MM.1S (cell line): ENCODE data around the gene GSTT4.
A peak's percentile ranks its signal among the peaks of the same experiment; 100 is the strongest.
"Not testable (repeated sequence)": the region's sequence is repeated elsewhere in the genome, so short reads cannot be mapped to it uniquely, and the experiment has no call there.

ENCODE experiments used
- DNase-seq: peaks from one replicate; pipeline ENCODE4 v3.0.0-alpha.2; 2015
- H2AFZ ChIP-seq: fragments of 300-600 bp; sonication (generic); 2 replicates; pipeline ENCODE4 v1.6.0; 2016; ENCODE audit warnings: antibody characterized with exemption, low read length
- H3F3A ChIP-seq: fragments of 300-600 bp; sonication (generic); 2 replicates; pipeline ENCODE4 v1.6.1; 2016; ENCODE audit warnings: mild to moderate bottlenecking, antibody characterized with exemption, low read length, moderate library complexity, mixed read lengths; ENCODE audit not compliant: insufficient read depth
- H3K27ac ChIP-seq: fragments of 300-600 bp; sonication (generic); 2 replicates; pipeline ENCODE4 v1.5.1; 2016; ENCODE audit warnings: mild to moderate bottlenecking, low read length
- H3K27me3 ChIP-seq: fragments of 300-600 bp; sonication (generic); replicated peaks from 2 replicates; pipeline ENCODE4 v1.6.0; 2016; ENCODE audit warnings: low read length; ENCODE audit not compliant: insufficient read depth
- H3K36me3 ChIP-seq: fragments of 300-600 bp; sonication (generic); replicated peaks from 2 replicates; pipeline ENCODE4 v1.6.1; 2016; ENCODE audit warnings: mild to moderate bottlenecking, low read length, mixed read lengths; ENCODE audit not compliant: insufficient read depth
- H3K4me1 ChIP-seq: fragments of 300-600 bp; sonication (generic); 2 replicates; pipeline ENCODE4 v1.6.1; 2016; ENCODE audit warnings: low read length, mixed read lengths
- H3K4me2 ChIP-seq: fragments of 300-600 bp; sonication (generic); 2 replicates; pipeline ENCODE4 v1.6.0; 2016; ENCODE audit warnings: low read depth, low read length
- H3K4me3 ChIP-seq: fragments of 300-600 bp; sonication (generic); 2 replicates; pipeline ENCODE4 v1.5.1; 2016; ENCODE audit warnings: low read length, mixed read lengths
- H3K79me2 ChIP-seq: fragments of 300-600 bp; sonication (generic); 2 replicates; pipeline ENCODE4 v1.6.1; 2016; ENCODE audit warnings: mixed run types, low read length, mixed read lengths
- H3K9ac ChIP-seq: fragments of 300-600 bp; sonication (generic); 2 replicates; pipeline ENCODE4 v1.6.1; 2016; ENCODE audit warnings: low read length, mixed read lengths
- H3K9me2 ChIP-seq: fragments of 300-600 bp; sonication (generic); replicated peaks from 2 replicates; pipeline ENCODE4 v1.6.1; 2016; ENCODE audit warnings: mild to moderate bottlenecking, low read length, mixed read lengths; ENCODE audit not compliant: insufficient read depth
- H3K9me3 ChIP-seq: fragments of 300-600 bp; sonication (generic); replicated peaks from 2 replicates; pipeline ENCODE4 v1.6.1; 2016; ENCODE audit warnings: mild to moderate bottlenecking, low read length, mixed read lengths; ENCODE audit not compliant: insufficient read depth
- H4K20me1 ChIP-seq: fragments of 300-600 bp; sonication (generic); 2 replicates; pipeline ENCODE4 v1.6.1; 2016; ENCODE audit warnings: mild to moderate bottlenecking, low read length, moderate library complexity, mixed read lengths; ENCODE audit not compliant: insufficient read depth
- CTCF ChIP-seq: fragments of 300-600 bp; sonication (generic); IDR thresholded peaks from 2 replicates; pipeline ENCODE4 v1.5.1; 2016; ENCODE audit warnings: antibody characterized with exemption, low read length, mixed read lengths

Gene GSTT4

GRCh38 chr22:23966094-23966493 is 39.2 kb downstream of the GSTT4 start:
- not testable (repeated sequence) for H3K4me3 ChIP-seq, H3K9ac ChIP-seq, H3F3A ChIP-seq, H3K4me2 ChIP-seq, H4K20me1 ChIP-seq, H3K36me3 ChIP-seq, DNase-seq, H3K27ac ChIP-seq, H3K9me3 ChIP-seq, H3K27me3 ChIP-seq, H3K4me1 ChIP-seq, H3K9me2 ChIP-seq, H2AFZ ChIP-seq
- peaks cover 21% of the 10 kb centered on the region for H3K79me2 ChIP-seq

GRCh38 chr22:23961084-23961771 is 44.0 kb downstream of the GSTT4 start, which contains the start of gene GSTT2B:
TSS of gene GSTT2B (minus strand) at chr22:23961195. CDS start at chr22:23961131, 64 bp downstream.
- not testable (repeated sequence) for H3K27ac ChIP-seq, H4K20me1 ChIP-seq, H3K9ac ChIP-seq, H3F3A ChIP-seq, H3K4me3 ChIP-seq, H3K4me1 ChIP-seq, H3K4me2 ChIP-seq, H3K9me3 ChIP-seq, H3K27me3 ChIP-seq, H3K9me2 ChIP-seq, H3K36me3 ChIP-seq, H3K79me2 ChIP-seq, H2AFZ ChIP-seq, DNase-seq

- not testable (repeated sequence) for H3K27me3 ChIP-seq, H3K4me2 ChIP-seq, H3K9me3 ChIP-seq, H3K79me2 ChIP-seq, H3K9me2 ChIP-seq, H3K4me3 ChIP-seq, H3K27ac ChIP-seq, H2AFZ ChIP-seq, H3F3A ChIP-seq, H4K20me1 ChIP-seq, H3K36me3 ChIP-seq, H3K4me1 ChIP-seq, H3K9ac ChIP-seq
- peak; percentile 60 for DNase-seq
- peak; percentile 58 for TF ChIP-seq CTCF
These were observed 48.9 kb downstream of the GSTT4 start for GRCh38 chr22:23956301-23956900.

- H2AFZ ChIP-seq, H3K27me3 ChIP-seq, H3K4me3 ChIP-seq, H3K79me2 ChIP-seq, H3K9me2 ChIP-seq, H4K20me1 ChIP-seq, H3K4me2 ChIP-seq, H3K4me1 ChIP-seq, H3K9me3 ChIP-seq, H3K9ac ChIP-seq, H3K36me3 ChIP-seq, H3K27ac ChIP-seq, H3F3A ChIP-seq, DNase-seq: not testable (repeated sequence)
These were observed 49.4 kb downstream of the GSTT4 start for GRCh38 chr22:23955886-23956285.

- not testable (repeated sequence) for H3K9me2 ChIP-seq, H3K4me3 ChIP-seq, H3K27me3 ChIP-seq, H3F3A ChIP-seq, H4K20me1 ChIP-seq, H2AFZ ChIP-seq, H3K9ac ChIP-seq, H3K9me3 ChIP-seq, H3K4me1 ChIP-seq, DNase-seq, H3K4me2 ChIP-seq, H3K27ac ChIP-seq, H3K36me3 ChIP-seq, H3K79me2 ChIP-seq
These were observed 50.3 kb downstream of the GSTT4 start for GRCh38 chr22:23954991-23955305.

GRCh38 chr22:23954193-23954990 is 50.9 kb downstream of the GSTT4 start:
- H3K27ac ChIP-seq, H2AFZ ChIP-seq, H3K4me1 ChIP-seq, DNase-seq, H3K9ac ChIP-seq, H3K36me3 ChIP-seq, H3K4me2 ChIP-seq, H4K20me1 ChIP-seq, H3F3A ChIP-seq, H3K79me2 ChIP-seq, H3K9me2 ChIP-seq, H3K9me3 ChIP-seq, H3K4me3 ChIP-seq, H3K27me3 ChIP-seq: not testable (repeated sequence)

GRCh38 chr22:23953485-23953884 is 51.8 kb downstream of the GSTT4 start:
- not testable (repeated sequence) for H3K4me1 ChIP-seq, DNase-seq, H2AFZ ChIP-seq, H3K79me2 ChIP-seq, H4K20me1 ChIP-seq, H3K27ac ChIP-seq, H3K36me3 ChIP-seq, H3K9ac ChIP-seq, H3K4me2 ChIP-seq, H3K4me3 ChIP-seq, H3K27me3 ChIP-seq, H3K9me2 ChIP-seq, H3F3A ChIP-seq, H3K9me3 ChIP-seq
